GM12801 (cell line): ENCODE results near the gene AS3MT.

Experiments
- TF ChIP-seq, protein P1 (sequence below): IDR thresholded peaks from one replicate; pipeline ENCODE4 v1.5.1; 2011; ENCODE audit warnings: control low read depth; ENCODE audit not compliant: insufficient read length; ENCODE audit errors: extremely low read depth

Gene AS3MT

DNA sequence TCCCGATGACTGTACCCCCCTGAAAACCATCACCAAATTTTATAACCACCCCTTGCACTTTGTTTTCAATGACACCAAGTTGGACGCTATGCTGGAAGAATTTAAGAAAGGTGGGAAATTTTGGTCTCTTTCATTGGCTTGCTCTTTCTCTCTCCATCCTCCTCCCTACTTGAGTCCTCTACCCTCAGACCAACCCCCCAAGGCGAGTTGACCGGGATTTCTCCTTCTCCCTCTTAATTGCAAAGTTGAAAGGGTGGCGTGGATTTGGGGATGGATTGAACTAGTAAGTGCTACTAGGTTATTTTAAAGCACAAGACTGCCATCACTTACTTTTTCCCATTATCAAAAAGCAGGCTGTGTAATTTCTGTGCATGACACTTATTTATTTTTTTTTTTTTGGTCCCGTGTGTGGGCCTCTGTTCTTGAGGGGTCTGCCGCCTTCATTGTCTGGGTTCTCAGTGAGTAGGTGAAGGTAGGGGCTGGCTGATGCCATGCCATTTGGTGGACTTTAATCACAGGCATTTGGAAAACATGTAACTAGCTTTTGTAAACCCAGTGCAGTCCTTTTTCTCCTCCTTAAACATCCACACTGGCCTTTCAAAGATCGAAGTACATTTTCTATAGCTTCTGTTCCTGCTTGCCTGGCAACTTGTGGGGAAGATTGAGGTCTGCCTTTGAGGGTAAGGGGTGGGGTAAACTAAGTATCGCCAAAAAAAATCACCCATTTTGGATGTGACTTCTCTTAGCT is 50.9 kb downstream of the AS3MT start:
- TF ChIP-seq, protein P1, sequence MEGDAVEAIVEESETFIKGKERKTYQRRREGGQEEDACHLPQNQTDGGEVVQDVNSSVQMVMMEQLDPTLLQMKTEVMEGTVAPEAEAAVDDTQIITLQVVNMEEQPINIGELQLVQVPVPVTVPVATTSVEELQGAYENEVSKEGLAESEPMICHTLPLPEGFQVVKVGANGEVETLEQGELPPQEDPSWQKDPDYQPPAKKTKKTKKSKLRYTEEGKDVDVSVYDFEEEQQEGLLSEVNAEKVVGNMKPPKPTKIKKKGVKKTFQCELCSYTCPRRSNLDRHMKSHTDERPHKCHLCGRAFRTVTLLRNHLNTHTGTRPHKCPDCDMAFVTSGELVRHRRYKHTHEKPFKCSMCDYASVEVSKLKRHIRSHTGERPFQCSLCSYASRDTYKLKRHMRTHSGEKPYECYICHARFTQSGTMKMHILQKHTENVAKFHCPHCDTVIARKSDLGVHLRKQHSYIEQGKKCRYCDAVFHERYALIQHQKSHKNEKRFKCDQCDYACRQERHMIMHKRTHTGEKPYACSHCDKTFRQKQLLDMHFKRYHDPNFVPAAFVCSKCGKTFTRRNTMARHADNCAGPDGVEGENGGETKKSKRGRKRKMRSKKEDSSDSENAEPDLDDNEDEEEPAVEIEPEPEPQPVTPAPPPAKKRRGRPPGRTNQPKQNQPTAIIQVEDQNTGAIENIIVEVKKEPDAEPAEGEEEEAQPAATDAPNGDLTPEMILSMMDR = no peak

DNA sequence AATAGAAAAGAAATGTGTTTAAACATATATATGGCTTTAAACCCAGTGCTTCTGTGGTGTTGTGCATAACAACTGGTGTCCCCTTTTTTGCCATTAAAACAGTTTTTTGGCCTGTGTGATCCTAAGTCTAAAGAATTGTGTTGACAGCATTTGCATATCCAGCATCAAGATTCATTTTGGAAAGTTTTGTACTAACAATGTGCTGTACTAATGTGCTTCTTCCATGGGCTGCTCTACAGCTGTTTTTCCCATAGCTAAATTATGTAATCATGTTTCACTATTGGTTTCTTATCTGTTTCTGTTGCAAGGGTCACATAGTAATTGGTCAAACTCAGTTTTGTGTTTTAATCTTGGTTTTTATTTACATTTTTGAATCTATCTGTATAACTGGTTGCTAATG is 54.3 kb downstream of the AS3MT start:
- TF ChIP-seq, protein P1 = no peak

DNA sequence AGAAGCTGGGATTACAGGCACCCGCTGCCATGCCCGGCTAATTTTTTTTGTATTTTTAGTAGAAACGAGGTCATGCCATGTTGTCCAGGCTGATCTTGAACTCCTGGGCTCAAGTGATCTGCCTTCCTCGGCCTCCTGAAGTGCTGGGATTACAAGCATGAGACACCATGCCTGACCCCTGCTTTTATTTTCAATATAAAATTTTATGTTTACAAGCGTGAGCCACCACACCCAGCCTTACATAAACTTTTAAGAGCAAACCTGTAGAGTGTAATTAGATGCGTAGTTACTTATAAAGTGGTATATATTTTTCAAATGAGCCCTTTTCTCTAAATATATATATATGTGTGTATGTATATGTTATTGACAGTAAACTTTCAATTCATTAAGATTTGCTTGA is 57.6 kb downstream of the AS3MT start:
- TF ChIP-seq, protein P1 = no peak

DNA sequence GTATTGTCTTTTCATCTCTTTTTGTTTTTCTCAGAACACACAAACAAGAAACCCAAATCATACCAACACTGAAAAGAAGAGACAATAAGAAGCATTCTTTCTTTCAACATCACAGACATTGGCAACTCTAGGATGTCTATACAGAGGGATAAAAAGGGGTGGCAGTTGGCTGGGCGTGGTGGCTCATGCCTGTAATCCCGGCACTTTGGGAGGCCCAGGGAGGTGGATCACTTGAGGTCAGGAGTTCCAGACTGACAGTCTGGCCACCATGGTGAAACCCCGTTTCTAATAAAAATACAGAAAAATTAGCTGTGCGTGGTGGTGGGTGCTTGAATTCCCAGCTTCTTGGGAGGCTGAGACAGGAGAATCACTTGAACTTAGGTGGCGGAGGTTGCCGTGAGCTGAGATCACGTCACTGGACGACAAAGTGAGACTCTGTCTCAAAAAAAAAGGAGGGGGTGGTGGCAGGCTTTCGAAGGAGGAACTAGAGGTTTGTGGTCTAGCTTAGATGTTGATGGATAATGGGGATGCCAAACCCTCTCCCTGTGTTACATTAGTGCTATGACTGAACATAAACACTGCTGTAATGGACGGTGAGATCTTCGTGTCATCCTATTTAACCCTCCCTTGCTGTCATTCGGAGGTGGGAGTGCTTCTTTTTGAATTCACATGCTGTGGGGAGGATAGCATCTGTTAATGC is 58.2 kb downstream of the AS3MT start:
- TF ChIP-seq, protein P1 = no peak

DNA sequence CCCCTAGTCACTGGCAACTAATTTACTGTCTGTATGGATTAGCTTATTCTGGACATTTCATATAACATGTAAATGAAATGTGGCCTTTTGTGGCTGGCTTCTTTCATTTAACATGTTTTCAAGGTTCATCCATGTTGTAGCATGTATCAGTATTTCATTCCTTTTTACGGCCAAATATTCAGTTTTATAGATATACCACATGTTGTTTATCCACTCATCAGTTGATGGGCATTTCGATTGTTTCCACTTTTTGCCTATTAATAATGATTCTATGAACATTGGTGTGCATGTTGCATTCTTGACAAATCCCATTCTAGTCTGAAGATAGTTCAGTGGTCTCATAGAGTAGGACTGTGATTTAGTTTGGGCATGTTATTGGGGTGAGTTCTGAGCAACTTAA is 61.5 kb downstream of the AS3MT start:
- TF ChIP-seq, protein P1 = no peak

DNA sequence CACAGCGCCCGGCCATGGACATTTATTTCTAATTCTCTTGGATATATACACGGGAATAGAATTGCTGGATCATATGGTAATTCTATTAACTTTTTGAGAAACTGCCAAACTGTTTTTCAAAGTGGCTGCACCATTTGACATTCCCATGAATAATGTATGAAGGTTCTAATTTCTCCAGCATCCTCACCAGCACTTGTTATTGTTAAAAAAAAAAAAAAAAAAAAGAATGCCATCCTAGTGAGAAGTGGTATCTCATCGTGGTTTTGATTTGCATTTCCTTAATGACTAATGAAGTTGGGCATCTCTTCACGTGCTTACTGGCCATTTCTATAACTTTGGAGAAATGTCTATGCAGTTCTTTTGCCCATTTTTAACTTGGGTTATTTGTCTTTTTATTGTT is 62.4 kb downstream of the AS3MT start:
- TF ChIP-seq, protein P1 = no peak

DNA sequence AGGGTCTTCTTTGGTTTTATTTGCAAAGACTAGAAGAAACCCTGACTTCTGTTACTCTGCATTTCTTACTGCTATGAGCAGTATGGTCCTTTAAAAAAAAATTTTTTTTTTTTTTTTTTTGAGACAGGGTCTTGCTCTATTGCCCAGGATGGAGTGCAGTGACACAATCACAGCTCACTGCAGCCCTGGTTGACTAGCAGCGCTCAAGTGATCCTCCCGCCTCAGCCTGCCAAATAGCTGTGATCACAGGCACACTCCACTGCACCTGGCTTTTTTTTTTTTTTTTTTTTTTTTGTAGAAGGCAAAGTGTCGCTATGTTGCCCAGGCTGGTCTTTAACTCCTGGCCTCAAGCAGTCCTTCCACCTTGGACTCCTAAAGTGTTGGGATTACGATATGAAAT is 66.2 kb downstream of the AS3MT start:
- TF ChIP-seq, protein P1 = no peak
